NCI-H774 (cell line): ENCODE results near the gene PLA2R1.
A peak's percentile ranks its signal among the peaks of the same experiment; 100 is the strongest.

ENCODE experiments used
- DNase-seq: peaks from one replicate; lab custom pipeline; 2025; lab: John Stamatoyannopoulos, UW

The PLA2R1 gene

DNA sequence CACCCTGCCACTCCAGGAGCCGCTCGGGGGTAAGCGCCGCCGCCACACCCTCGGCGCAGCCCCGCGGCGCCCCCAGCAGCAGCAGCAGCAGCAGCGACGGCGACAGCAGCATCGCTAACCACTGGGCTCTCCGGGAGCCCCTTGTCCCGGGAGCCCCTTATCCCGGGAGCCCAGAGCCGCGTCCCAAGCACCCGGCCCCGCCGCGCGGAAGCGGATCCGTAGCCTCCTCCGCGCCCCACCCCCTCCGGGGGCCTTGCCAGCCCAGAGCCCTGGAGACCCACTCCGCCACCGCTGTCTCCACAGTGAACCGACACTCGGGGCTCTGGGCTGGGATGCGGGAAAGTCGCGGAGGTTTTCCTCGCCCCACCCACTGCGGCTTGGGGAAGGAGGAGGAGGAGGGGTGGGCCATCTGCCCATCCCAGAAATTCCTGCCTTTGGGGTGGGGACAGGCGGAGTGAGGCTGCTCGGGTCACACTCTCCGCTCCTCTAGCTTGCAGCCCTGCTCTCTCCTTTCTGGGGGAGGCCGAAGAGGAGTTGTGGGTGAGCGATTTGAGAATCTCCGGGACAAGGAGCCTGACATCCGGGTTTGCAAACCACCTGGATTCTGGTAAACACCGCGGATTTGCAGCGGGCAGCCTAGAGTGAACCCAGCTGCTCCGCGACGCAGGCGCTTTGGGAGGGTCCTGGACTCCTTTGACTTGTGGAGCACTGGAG lies at the start of gene PLA2R1:
TSS of gene PLA2R1 (minus strand) at position 324 of the 714 bp plus-strand sequence. CDS start at position 112, 212 bp downstream.
- DNase-seq = peak; percentile 21

- DNase-seq = no peak
These were observed 48.3 kb upstream of the PLA2R1 start for GRCh38 chr2:160110674-160111239.

DNA sequence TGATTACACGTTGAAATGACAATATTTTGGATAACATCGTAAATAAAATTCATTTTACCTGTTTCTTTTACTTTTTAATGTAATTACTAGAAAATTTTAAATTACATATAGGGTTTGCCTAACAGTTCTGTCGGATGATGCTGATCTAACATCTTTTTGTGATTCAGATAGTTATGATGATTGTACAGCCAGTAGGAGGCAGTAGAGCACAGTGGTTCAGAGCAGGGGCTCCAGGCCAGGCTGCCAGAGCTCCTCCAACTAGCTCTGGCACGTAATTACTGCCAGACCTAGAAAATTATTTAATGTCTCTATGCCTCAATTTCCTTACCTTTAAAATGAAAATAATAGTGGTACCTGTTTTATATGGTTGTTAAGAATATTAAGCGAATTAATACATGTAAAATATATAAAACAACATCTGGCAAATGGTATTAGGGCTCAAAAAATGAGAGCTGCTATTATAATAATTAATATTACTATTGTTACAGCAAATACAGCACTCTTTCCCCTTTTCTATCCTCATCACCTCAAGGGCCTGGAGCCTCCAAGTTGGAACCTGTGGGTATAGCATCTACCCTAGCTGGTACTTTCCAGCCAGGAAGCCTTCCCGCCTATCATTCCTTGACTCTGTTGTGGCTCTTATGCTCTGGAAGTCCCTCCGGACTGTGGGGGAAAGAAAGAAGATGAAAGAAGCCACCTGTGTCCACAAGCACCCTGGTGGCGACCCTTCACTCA lies 47.7 kb upstream of the PLA2R1 start:
- DNase-seq = peak; percentile 19

GRCh38 chr2:160109243-160109642 lies 46.8 kb upstream of the PLA2R1 start:
- no peak for DNase-seq

DNA sequence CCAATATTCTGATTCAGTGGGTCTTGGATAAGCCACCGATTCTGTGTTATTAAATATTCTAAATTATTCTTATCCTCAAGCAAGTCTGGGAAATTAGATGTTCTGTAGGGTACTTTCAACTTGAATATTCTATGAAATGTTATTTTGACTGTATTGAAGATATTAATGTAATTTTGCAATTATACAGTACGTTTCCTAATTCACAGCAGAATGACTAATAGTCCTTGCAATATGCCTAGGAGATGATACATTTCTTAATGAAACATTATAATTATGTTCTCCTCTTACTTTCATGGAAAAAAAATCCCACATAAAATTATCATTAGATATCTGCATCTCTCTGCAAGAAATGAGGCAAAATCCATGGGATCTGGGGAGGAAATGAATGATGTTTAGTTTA lies 46.2 kb upstream of the PLA2R1 start:
- no peak for DNase-seq

DNA sequence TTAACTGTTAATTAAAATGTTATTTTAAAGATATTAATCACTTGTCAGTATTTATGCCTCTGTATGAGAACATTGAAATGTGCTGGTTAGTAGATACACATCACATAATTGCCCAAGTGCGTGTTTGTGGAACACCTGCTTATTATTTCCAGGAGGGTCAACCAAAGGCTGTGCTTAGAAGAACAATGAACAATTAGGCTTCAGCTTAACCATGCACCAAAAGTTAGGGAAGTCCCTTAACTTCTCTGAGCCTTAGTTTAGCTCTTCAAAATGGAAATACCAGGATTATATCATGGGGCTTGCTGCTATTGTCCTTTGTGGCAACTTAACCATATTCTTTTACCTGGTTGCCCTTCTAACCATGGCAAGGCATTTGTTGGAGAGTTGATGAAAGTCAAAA lies 43.0 kb upstream of the PLA2R1 start:
- no peak for DNase-seq

GRCh38 chr2:160104115-160104514 lies 41.7 kb upstream of the PLA2R1 start:
- DNase-seq = no peak

DNA sequence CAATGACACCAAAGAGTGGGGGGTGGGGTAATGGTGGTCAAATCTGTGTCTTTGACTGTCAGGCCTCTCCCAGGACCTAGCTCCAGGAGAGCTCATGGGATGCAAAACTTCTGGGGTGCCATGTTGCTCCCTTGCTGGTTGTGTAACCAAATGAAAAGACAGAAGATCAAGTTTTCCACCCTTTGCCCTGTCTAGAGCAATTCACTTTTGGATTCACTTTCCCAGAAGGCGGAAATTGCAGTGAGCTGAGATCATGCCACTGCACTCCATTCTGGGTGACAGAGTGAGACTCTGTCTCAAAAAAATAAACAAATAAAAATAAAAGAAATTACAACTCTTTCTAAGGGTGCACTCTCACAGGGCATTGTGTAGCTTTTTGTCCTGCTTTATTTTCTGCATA lies 34.9 kb upstream of the PLA2R1 start:
- DNase-seq = no peak

DNA sequence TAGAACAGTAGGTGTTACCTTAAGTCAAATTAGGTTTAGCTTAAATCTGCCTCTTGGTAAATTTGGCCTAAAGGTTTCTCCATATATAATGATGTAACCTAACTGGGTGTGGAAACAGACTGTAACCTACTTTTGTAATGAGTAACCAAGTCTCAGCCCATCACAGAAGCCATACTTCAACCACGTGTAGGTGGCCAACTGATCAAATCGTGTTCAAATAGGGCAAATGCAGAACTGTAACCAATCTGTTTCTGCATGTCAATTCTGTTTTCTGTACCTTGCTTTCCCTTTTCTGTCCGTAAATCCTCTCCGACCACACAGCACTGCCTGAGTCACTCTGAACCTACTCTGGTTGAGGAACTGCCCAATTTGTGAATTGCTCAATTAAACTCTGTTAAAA lies 34.0 kb upstream of the PLA2R1 start:
- DNase-seq = no peak

- no peak for DNase-seq
These were observed 30.0 kb upstream of the PLA2R1 start for GRCh38 chr2:160092445-160092844.

DNA sequence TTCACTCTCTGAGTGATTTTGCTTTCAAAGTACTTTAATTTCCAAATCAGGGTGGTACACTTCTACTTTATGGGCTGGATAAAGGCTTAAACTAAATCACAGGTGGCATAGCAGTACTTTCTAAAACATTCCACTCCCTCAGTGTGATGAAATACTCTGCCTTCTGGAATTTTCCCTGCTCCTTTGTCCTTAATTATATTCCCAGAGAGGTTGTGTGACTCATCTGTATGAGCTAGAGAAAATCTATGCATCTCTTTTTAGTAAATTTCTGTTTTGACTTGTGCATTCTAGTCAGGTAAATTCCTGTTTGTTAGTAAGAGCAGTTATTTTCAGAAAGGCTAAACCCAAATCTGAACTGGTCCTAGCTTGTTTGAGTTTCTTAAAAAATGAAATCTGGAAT lies 29.0 kb upstream of the PLA2R1 start:
- DNase-seq = no peak

DNA sequence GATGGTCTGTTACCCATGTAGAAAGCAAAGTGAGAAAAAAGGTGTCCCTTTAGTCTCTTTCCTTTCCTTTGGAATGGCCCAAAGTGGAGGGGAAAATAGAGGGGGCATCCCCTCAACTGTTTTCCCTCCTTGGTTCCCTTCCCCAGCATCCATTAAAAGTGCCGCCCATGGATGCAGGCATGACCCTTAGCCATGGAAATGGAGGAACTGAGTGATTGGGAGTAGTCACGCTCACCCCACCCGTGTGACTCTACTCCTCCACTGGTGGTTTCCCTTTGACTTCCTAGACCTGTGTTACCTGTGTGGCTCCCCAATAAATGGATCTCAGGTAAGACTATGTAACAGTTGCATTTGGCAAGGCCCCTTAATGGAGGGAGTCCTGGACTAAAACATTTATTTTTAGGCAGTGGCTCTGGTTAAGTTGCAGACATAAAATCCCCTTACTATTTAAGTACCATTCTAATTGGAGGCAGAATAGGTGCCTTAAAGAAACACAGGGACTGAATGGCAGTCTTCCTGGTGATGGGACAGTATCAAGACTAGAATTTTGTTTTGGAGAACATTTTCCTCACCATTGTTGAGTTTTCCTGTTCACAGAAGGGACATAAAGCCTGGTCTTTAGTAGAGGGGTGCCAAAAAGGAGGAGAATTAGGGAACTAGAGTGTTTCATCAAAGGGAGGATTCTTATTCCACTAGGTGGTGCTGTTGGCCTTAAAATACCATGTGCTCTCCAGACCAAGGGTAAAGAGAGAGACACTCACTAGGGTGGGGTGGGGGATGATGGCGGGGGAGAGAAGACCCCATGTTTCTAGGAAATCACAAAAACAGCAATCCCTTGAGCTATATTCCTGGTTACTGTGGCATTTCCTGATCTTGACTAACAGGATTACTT lies 25.7 kb upstream of the PLA2R1 start:
- DNase-seq = no peak

- DNase-seq = no peak
These were observed 23.2 kb upstream of the PLA2R1 start for GRCh38 chr2:160085662-160086061.

DNA sequence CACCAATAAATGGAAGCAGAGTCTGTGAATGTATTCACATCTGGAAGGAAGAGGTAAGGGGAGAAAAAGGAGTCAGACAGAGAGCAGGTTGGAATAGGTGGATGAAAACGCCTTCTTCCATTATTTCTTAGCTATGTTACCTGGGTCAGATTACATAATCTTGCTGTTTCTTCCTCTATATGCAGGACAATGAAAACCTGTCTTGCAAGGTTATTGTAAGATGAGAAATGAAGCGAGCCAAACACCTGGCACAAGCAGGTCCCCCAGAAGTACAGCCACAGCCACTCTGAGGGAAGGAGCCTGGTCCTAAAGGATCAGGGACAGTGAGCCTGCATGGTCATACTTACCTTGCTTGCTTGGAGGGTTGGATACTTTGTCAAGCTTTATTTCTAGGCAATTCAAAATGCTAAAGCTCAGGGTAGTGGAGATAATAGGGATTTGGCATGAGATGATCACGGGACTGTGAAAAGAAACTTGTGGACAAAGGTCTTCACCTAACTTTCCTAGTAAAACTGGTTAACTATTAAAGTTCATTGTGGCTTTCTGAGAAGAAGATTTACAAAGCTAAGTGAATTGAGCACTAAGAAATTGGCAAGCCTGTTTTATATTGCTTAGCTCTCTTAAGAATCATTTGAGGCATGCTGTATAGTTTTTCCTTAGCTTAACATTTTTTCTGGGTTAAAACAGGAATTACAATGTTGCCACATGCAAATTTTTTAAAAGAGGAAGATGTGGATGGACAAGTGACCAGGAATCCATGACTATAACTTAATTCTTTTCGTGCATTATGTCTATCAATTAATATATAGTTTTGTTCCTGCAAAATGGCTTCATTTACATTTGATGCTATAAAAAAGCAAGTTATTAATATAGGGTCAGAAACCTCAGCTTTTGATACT lies 15.7 kb upstream of the PLA2R1 start:
- no peak for DNase-seq

DNA sequence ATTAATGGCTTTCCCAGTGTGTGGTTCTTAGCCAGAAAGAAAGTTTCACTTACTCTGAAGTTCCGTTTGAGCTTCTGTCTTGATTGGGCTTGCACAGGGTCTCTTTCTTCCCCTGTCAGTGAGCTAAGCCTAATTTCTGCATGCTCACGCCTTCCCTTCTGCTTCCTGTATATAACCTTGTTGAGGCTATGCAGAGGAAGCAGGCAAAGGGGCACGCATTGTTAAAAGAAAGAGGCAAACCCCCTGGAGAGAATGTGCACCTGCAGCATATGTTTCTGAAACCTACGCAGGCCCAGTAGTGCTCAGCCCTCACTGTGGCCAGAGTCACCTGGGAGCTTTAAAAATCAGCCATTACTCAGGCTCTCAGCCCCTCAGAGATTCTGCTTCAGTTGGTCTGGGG lies 14.5 kb upstream of the PLA2R1 start:
- DNase-seq = no peak

GRCh38 chr2:160076241-160076640 lies 13.8 kb upstream of the PLA2R1 start:
- no peak for DNase-seq

- no peak for DNase-seq
These were observed 12.8 kb upstream of the PLA2R1 start for GRCh38 chr2:160075171-160075570.

- no peak for DNase-seq
These were observed 11.0 kb upstream of the PLA2R1 start for GRCh38 chr2:160073284-160073888.

DNA sequence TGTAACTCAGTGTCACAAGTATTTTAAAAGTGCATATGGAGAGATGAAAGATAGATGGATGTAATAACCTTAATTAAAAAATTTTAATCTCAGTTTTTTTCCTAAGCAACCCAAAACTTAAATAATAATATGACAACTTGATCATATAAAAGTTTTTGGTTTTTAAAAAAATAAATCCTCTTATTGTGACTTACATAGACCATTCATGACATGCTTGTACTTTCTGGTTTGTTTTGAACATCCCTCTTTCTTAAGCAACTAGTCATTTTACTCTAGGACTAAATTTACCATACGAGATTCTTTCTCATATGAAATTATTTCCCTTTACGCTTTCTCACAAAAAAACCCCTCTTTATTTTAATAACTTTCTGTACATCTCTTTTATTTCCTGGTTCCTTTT lies 6.5 kb upstream of the PLA2R1 start:
- DNase-seq = no peak

GRCh38 chr2:160064916-160065315 lies 2.5 kb upstream of the PLA2R1 start:
- DNase-seq = no peak
